Activated naive CD8-positive, alpha-beta T cell treated with anti-CD3 and anti-CD28 coated beads, Interleukin-2, amount 10 ng/mL, durations not matched to agents 7 days and 5 days (primary cell): ENCODE results near the gene CCDC85B. TPM values are rescaled to one million over a fixed set of nuclear protein-coding genes. Genes with fewer than 3 reads are reported as not detected.
"Not testable (repeated sequence)": the region's sequence is repeated elsewhere in the genome, so short reads cannot be mapped to it uniquely, and the experiment has no call there.

ENCODE experiments used
- ATAC-seq: fragments of 150-1000 bp; cut with Tn5 transposase; one replicate; pipeline ENCODE4 v1.10.0; 2021; ENCODE audit warnings: low read depth, moderate library complexity
- POLR2A ChIA-PET: fragments of 350-600 bp; sonication (Branson Sonifier 250); formaldehyde crosslinking; loops from one replicate; lab custom pipeline; 2021; ENCODE audit warnings: antibody characterized with exemption; lab: Charles Lee
- DNase-seq: peaks from one replicate; pipeline ENCODE4 v3.0.0; 2021
- H3K27ac Mint-ChIP-seq: one replicate; pipeline ENCODE4 v1.8.0; 2022; ENCODE audit warnings: mild to moderate bottlenecking, mixed read lengths
- H3K27me3 Mint-ChIP-seq: one replicate; pipeline ENCODE4 v1.8.0; 2022; ENCODE audit warnings: mild to moderate bottlenecking, moderate library complexity, mixed read lengths
- H3K36me3 Mint-ChIP-seq: one replicate; pipeline ENCODE4 v1.8.0; 2021; ENCODE audit warnings: mild to moderate bottlenecking, mixed read lengths
- H3K4me1 Mint-ChIP-seq: one replicate; pipeline ENCODE4 v1.8.0; 2021; ENCODE audit warnings: mixed read lengths
- H3K4me3 Mint-ChIP-seq: one replicate; pipeline ENCODE4 v1.8.0; 2022; ENCODE audit warnings: mild to moderate bottlenecking, moderate library complexity, mixed read lengths
- H3K9me3 Mint-ChIP-seq: one replicate; pipeline ENCODE4 v1.8.0; 2021; ENCODE audit warnings: mixed read lengths
- total RNA-seq, 2 experiments: library from RNA; stranded (reverse); gene quantifications; one replicate each; pipeline ENCODE4 v1.2.3, GENCODE V29; 2021

The CCDC85B gene
- total RNA-seq, 2 experiments from 2014 or later = 59.8 to 66.3 TPM

DNA sequence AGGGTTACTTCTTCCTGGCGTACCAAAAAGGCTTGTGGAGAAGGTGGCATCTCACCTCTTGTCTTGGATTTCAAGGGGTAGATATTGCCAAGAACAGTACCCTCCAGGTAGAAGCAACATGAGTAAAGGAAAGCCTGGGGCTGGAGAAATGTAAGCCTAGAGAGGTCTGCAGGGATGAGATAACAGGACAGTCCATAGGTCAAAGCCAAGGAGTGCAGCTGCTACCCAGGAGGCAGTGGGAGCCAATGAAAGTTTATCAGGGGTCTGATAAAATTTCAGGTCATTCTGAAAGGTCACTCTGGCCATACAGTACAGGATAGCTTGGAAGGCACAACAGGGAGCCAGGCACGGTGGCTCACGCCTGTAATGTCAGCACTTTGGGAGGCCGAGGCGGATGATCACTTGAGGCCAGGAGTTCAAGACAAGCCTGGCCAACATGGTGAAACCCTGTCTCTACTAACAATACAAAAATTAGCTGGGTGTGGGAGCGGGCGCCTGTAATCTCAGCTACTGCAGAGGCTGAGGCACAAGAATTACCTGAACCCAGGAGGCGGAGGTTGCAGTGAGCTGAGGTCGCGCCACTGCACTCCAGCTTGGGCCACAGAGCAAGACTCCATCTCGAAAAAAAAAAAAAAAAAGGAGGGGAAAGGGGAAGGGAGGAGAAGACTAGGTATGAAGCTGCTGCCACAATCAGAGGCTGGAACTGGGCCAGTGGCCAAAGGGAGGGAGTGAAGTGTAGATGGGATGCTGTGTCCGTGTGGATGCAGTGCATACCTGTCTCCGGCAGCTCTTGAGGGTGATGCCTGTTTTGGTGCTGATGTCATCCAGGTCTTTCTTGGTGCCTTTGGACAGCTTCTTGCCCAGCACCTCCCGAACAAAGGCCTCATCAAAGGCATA is 3.4 kb upstream of the CCDC85B start:
- ATAC-seq (no peak), DNase-seq (no peak)
- H3K9me3 Mint-ChIP-seq = no peaks in the 10 kb centered on the region
- peak overlapping the region; percentile 88 for H3K4me3 Mint-ChIP-seq
- peaks cover 39% of the 10 kb centered on the region for H3K4me1 Mint-ChIP-seq
- H3K27ac Mint-ChIP-seq = peak overlapping the region; percentile 99
- peaks cover 10% of the 10 kb centered on the region for H3K36me3 Mint-ChIP-seq
- no peaks in the 10 kb centered on the region for H3K27me3 Mint-ChIP-seq
- POLR2A ChIA-PET = interaction anchor here (0.7 to 12.3 kb wide), 9 partner anchors 8 to 84 kb away, joined by 3 to 304 read pairs (median 31); partner anchors contain the start of genes CFL1, FOSL1 and MUS81

DNA sequence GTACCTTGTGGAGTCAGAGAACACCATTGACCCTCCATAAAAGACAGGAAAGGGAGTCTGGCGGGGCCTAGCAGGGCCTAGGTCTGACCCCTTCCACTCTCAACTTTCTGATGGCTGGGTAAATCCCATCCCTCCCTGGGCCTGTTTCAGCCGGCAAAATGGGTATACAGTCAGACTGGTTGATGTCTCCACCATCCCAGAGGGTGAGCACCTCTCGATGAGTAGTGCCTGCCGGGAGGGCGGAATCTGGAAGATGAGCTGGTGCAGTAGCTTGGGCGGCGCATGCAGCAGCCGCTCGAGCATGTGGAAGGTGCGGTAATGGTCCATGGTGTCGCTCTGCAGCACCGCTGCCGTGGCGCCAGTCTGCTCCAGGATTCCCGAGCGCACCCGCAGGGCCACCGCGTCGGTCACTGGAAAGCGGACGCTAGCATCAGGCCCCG is 2.7 kb upstream of the CCDC85B start:
- Mint-ChIP-seq H3K9me3 (no peaks in the 10 kb centered on the region), H3K4me1 (peaks cover 44% of the 10 kb centered on the region), H3K36me3 (peaks cover 10% of the 10 kb centered on the region), H3K27ac (peak overlapping the region; percentile 99), H3K27me3 (no peaks in the 10 kb centered on the region), H3K4me3 (peak overlapping the region; percentile 88)
- no peak for DNase-seq
- POLR2A ChIA-PET = interaction anchor here (0.8 to 12.3 kb wide), 20 partner anchors 8 to 176 kb away, joined by 3 to 304 read pairs (median 17); partner anchors contain the start of genes AP5B1, BANF1, C11orf68 and CFL1
- no peak for ATAC-seq

DNA sequence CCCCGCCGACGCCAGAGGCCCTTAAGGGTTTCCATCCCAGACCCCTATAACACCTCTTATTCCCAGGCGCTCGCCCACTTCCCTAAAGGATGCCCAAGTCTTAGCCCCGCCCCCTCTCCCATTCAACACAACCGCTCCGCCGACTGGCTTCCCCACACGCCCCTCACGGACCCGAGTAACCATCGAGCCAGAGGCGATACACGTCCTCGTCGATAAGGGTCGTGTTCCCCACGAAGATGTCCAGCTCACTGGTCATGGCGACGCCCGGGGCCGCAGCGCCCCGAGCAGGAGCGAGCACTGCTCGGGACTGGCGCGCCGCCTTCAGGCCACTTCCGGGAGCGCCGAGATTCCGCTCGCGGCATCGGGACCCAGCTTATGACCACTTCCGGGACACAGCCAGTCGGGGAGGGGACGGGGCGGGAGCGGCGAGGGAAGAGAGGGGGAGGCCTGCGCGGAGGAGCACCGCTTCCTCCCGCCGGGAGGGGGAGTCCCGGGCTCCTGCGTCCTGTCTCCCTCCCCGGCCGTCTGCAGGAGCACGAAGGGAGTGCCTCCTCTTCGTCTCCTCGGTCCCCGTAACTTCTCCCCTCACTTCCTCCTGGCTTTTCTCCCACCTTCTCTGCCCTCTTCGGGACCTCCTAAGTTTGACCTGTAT is 2.2 kb upstream of the CCDC85B start, which contains the start of gene FIBP:
Gene FIBP (minus strand): TSS at position 309 of the 652 bp plus-strand sequence. CDS start 53 bp downstream, at position 256.
- DNase-seq (peak; percentile 96), ATAC-seq (peak; percentile 56)
- peak within 1 kb of the TSS; percentile 99 for H3K27ac Mint-ChIP-seq
- POLR2A ChIA-PET = interaction anchor here (0.6 to 12.3 kb wide), 25 partner anchors 9 to 192 kb away, joined by 3 to 304 read pairs (median 6); partner anchors contain the start of genes AP5B1, BANF1, C11orf68 and CFL1
- H3K4me3 Mint-ChIP-seq = peak within 1 kb of the TSS; percentile 88
- H3K4me1 Mint-ChIP-seq = peaks cover 46% of the 10 kb centered on the region
- H3K36me3 Mint-ChIP-seq = peaks cover 10% of the 10 kb centered on the region
- no peaks in the 10 kb centered on the region for H3K9me3 Mint-ChIP-seq
- H3K27me3 Mint-ChIP-seq = no peaks in the 10 kb centered on the region

DNA sequence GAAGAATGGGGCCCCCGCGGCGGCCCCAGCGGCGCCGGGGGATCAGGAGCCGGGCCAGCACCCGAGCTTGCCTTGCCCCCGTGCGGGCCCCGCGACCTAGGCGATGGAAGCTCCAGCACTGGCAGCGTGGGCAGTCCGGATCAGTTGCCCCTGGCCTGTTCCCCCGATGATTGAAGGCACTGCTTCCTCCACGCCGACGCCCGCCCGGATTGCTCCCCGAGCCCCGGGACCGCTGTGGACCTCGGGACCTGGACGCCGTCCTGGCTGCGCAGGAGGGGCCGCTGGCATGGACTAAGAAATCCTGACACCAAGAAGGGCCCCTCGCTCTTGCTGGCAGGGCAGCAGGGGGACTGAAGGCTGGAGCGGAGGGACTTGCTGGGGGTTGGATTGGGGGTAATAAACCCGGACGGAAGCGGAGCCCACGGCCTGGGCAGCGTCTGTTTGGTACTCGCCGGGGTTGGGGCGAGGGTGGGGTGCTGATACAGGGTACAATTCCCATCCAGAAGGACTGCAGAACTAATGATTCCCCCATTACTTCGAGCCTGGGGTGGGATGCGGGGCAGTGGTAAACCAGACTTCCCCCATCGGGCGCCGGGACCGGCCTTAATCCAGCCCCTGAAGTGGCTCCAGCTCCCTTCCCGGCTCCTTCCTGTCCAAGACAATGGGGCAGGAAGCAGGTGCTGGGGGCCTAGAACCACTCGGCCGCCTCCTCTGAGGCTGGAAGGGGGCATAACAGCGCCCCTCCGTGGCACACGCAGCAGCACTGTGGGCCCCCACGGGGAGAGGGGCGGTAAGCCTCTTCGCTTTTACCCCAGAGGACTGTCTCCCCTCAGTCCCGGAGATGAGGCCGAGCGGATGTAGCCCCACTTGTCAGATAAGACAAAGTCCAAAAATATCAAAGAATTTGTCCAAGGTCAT is 1.0 kb downstream of the CCDC85B start:
- ATAC-seq (no peak), DNase-seq (peak; percentile 66)
- H3K4me3 Mint-ChIP-seq = peak overlapping the region; percentile 88
- peaks cover 49% of the 10 kb centered on the region for H3K4me1 Mint-ChIP-seq
- POLR2A ChIA-PET = interaction anchor here (0.6 to 12.3 kb wide), 34 partner anchors 9 to 320 kb away, joined by 3 to 304 read pairs (median 7); partner anchors contain the start of genes AP5B1, BANF1, C11orf68 and CFL1
- H3K36me3 Mint-ChIP-seq = peaks cover 7% of the 10 kb centered on the region
- H3K27ac Mint-ChIP-seq = peak overlapping the region; percentile 95
- no peaks in the 10 kb centered on the region for H3K9me3 Mint-ChIP-seq
- no peaks in the 10 kb centered on the region for H3K27me3 Mint-ChIP-seq

DNA sequence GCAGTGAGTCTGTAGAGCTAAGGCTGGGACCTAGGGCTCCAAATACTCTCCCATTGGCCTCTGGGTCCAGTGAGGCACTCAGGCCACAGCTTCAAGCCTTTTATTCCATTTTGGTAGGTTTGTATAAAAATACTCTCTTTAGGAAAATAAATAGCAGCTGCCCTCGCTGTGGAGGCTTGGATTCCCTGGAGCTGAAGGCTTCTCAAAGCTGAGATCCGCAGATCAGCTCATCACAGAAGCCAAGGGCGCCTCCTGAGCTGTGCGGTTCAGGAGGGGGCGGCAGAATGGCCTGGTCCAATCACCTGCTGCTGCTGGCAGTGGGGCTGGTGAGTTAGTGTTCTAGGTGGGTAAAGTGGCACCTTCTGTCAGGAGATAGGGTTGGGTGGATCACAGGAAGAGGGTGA is 1.7 kb downstream of the CCDC85B start:
- peak overlapping the region; percentile 88 for H3K4me3 Mint-ChIP-seq
- H3K9me3 Mint-ChIP-seq, H3K36me3 Mint-ChIP-seq, ATAC-seq, H3K27me3 Mint-ChIP-seq: not testable (repeated sequence)
- peak; percentile 51 for DNase-seq
- peaks cover 47% of the 10 kb centered on the region for H3K4me1 Mint-ChIP-seq
- peak overlapping the region; percentile 95 for H3K27ac Mint-ChIP-seq
- POLR2A ChIA-PET = interaction anchor here (3.3 to 12.3 kb wide), 6 partner anchors 8 to 69 kb away, joined by 26 to 304 read pairs (median 86); partner anchors contain the start of genes C11orf68, CFL1, CTSW and FOSL1

DNA sequence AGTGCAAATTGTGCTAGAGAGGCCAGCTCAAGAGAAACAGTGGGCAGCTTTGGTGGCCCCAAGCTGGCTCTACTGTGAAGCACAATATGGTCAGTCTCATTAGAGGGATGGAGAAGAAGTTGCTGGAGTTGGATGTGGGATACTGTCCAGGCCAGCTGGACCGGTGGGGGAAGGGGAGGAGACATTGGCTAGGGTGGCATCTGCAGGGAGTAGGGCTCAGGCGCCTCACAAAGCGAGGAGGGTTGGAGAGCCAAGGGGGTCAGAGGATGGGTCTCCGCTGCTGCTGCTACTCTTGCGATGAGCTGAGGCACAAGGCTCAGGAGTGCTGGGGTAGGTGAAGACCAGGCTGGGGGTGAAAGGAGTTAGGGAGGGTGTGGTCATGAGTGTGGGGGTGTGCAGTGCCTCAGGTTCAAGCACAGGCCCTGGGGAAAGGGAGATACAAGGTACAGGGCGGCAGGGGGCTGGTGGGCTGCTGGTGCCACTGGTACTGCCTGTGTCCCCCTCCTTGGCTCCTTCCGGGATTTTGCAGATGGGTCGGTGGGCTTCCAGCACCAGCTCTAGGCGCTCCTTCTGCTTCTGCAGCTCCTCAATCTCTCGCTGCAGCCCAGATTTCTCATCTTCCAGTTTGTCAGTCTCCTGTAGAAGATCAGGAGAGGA is 2.3 kb downstream of the CCDC85B start:
- Mint-ChIP-seq H3K9me3 (no peaks in the 10 kb centered on the region), H3K27me3 (no peaks in the 10 kb centered on the region), H3K4me3 (peak overlapping the region; percentile 88), H3K27ac (peak overlapping the region; percentile 95), H3K4me1 (peaks cover 44% of the 10 kb centered on the region), H3K36me3 (peaks cover 4% of the 10 kb centered on the region)
- POLR2A ChIA-PET = interaction anchor here (0.9 to 12.3 kb wide), 6 partner anchors 7 to 66 kb away, joined by 3 to 304 read pairs (median 86); partner anchors contain the start of genes C11orf68, CFL1, CTSW and FOSL1
- DNase-seq = peak; percentile 45
- ATAC-seq = no peak

DNA sequence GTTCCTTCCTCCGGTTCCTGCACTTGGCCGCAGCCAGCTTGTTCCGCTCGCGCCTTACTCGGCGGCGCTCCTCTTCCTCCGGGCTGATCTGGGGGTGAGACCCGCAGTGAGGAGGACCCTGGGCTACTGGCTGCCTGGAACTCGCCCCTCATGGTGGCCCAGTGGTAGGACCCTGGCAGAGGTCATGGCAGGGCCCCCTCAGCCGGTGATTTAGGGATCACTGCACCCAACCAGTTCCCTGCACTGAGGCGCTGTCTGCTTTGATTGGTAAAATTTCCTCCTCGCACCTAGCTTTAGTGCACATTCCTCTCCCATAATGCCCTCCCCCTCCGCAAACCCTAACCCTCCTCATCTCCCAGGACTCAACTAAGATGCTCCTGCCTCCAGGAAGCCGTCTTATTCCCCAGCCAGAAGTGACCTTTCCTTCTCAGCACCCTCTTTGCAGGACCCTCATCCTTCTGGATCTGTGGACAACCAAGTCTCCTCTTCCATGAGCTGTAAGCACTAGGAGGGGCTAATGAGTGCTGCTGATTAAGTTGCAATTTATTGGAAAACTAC is 3.6 kb downstream of the CCDC85B start:
- H3K9me3 Mint-ChIP-seq = no peaks in the 10 kb centered on the region
- no peaks in the 10 kb centered on the region for H3K27me3 Mint-ChIP-seq
- POLR2A ChIA-PET = interaction anchor here (0.6 to 12.3 kb wide), 13 partner anchors 9 to 701 kb away, joined by 3 to 304 read pairs (median 5); partner anchors contain the start of genes C11orf68, CFL1, CTSW and MUS81
- ATAC-seq = no peak
- peak overlapping the region; percentile 95 for H3K27ac Mint-ChIP-seq
- H3K4me3 Mint-ChIP-seq = peak overlapping the region; percentile 88
- peak; percentile 69 for DNase-seq
- peaks cover 43% of the 10 kb centered on the region for H3K4me1 Mint-ChIP-seq
- H3K36me3 Mint-ChIP-seq = peaks cover 2% of the 10 kb centered on the region

DNA sequence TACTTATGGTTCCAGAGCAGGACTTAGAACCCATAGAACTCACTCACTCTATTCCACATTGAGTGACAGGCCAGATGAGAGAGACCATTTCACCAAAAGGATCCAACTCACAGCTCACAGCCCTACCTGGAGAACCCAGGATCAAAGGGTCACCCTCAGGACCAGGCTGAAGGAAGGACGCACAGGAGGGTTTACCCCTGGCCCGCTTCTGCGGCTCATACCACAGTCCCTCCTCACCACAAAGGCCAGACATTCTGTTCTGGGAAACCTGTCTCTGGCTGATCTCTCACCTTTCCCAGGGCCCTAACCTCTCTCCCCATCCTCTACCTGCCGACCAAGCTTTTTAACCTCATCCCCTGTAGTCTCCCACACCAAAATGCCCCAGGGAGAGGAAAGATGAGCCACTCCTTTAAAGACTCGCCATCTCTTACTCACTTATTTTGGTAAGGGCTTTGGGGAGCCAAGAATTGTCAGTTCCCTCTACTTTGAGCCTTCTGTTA is 5.1 kb downstream of the CCDC85B start:
- ATAC-seq (no peak), DNase-seq (no peak)
- Mint-ChIP-seq H3K36me3 (peaks cover 2% of the 10 kb centered on the region), H3K9me3 (no peaks in the 10 kb centered on the region), H3K27me3 (no peaks in the 10 kb centered on the region), H3K4me3 (peak overlapping the region; percentile 29), H3K4me1 (peaks cover 33% of the 10 kb centered on the region), H3K27ac (peak overlapping the region; percentile 52)
- POLR2A ChIA-PET = interaction anchor here (1.4 to 12.3 kb wide), 3 partner anchors 24 to 35 kb away, joined by 3 to 304 read pairs (median 170); partner anchors contain the start of genes CFL1, EFEMP2 and MUS81

DNA sequence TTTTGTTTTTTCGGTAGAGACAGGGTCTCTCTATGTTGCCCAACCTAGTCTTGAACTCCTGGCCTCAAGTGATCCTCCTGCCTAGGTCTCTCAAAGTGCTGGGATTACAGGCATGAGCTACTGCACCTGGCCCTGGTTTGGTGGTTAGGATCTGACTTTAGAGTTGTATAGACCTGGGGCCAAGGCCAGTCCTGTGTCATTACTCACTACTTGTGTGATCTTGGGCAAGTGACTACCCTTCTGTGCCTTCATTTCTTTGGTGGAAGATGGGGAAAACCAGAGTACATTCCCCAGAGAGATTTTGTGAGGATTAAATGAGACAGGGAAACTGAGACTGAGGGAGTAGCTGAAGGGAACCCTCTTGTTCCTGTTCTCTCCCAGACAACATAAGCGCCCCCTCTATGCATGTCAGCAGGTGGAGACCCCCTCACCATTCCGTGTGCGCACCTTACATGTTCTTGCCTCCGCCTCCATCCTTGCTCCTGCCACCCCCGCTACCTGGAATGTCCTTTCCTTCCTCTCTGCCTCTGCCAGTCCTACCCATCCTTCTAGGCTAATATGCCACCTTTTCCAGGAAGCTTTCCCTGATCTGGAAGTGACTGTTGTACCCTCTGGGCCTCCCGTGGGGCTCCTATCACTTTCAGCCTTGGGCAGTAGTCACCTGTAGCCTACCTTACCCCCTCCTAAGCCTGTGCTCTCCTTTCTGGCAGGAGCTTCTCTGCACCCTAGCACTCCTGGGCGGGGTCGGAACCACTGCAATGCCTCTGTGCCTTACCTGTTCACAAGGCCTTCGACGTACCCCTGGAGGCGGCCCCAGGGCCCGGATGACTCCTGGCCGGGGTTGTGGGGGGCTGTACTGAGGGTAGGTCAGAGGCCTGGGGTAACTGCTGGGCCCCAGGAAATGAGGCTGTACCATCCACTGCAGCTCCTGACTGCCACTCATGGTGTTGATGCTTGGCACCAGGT is 5.8 kb downstream of the CCDC85B start:
- ATAC-seq = no peak
- Mint-ChIP-seq H3K27me3 (no peaks in the 10 kb centered on the region), H3K4me3 (no peak overlapping the region), H3K4me1 (peaks cover 38% of the 10 kb centered on the region), H3K27ac (peak overlapping the region; percentile 62), H3K36me3 (peaks cover 2% of the 10 kb centered on the region), H3K9me3 (no peaks in the 10 kb centered on the region)
- DNase-seq = no peak
- POLR2A ChIA-PET = interaction anchor here (1.4 to 10.9 kb wide), 3 partner anchors 7 to 32 kb away, joined by 3 to 170 read pairs (median 108); partner anchors contain the start of genes CCDC85B, EFEMP2 and FIBP

DNA sequence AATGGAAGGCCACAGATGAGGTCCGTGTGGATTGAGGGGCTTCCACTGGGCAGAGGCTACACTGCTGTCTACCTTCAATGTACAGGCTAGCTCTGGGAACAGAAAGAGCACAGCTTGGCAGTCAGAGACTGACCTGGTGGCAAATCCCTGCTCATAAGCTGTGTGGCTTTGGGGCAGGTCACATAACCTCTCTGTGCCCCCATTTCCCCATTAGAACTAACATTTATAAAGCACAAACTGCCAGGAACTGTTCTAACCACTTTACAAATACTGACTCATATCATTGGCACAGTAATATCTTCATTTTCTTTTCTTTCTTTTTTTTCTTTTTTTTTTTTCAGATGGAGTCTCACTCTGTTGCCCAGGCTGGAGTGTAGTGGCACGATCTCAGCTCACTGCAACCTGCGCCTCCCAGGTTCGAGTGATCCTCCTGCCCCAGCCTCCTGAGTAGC is 6.6 kb downstream of the CCDC85B start:
- no peaks in the 10 kb centered on the region for H3K9me3 Mint-ChIP-seq
- no peak for ATAC-seq
- H3K27ac Mint-ChIP-seq = peak overlapping the region; percentile 23
- no peak for DNase-seq
- peaks cover 2% of the 10 kb centered on the region for H3K27me3 Mint-ChIP-seq
- H3K4me3 Mint-ChIP-seq = no peak overlapping the region
- H3K36me3 Mint-ChIP-seq = peaks cover 2% of the 10 kb centered on the region
- H3K4me1 Mint-ChIP-seq = peaks cover 38% of the 10 kb centered on the region
- POLR2A ChIA-PET = interaction anchor here (0.7 to 10.9 kb wide), 3 partner anchors 7 to 186 kb away, joined by 3 to 170 read pairs (median 108); partner anchors contain the start of genes CCDC85B and FIBP
